Lower lobe of right lung (tissue), 2 donors: Measurements from ENCODE around the gene TMEM232. TPM values are rescaled to one million over a fixed set of nuclear protein-coding genes. Genes with fewer than 3 reads are reported as not detected.

Experiments used
- ATAC-seq, 2 donors: fragments of 200-7000 bp; cut with Tn5 transposase; one replicate each; pipeline ENCODE4 v1.9.1; 2020 to 2022; ENCODE audit warnings: mild to moderate bottlenecking in 2 of 2, moderate library complexity in 2 of 2
- DNase-seq: peaks from one replicate; pipeline ENCODE4 v3.0.0-alpha.2; 2020
- H3K27ac ChIP-seq: fragments of 200-600 bp; one replicate; pipeline ENCODE4 v1.8.0; 2022
- H3K27me3 ChIP-seq: fragments of 200-600 bp; one replicate; pipeline ENCODE4 v1.8.0; 2022; ENCODE audit warnings: low read depth
- H3K36me3 ChIP-seq: fragments of 200-600 bp; one replicate; pipeline ENCODE4 v1.8.0; 2022; ENCODE audit warnings: mild to moderate bottlenecking
- H3K4me1 ChIP-seq: fragments of 200-600 bp; one replicate; pipeline ENCODE4 v1.8.0; 2022
- H3K4me3 ChIP-seq: fragments of 200-600 bp; one replicate; pipeline ENCODE4 v1.8.0; 2022; ENCODE audit warnings: mild to moderate bottlenecking
- H3K9me3 ChIP-seq: fragments of 200-600 bp; one replicate; pipeline ENCODE4 v1.8.0; 2022
- CTCF ChIP-seq: fragments of 200-600 bp; IDR thresholded peaks from one replicate; pipeline ENCODE4 v1.8.0; 2022; ENCODE audit warnings: antibody characterized with exemption, mild to moderate bottlenecking
- intact Hi-C: fragments of 100-400 bp; cut with DNase I; formaldehyde crosslinking; loops from one replicate; pipeline ENCODE4 v1.11.0; 2022
- total RNA-seq: library from RNA; stranded (reverse); fragmentation: NEBNext Ultra II Directional; extraction: Animal tissue kit (Norgen Biotek cat#: 25700); gene quantifications from one replicate; pipeline ENCODE4 v1.2.1, GENCODE V29; 2021
- donor health status: DM: no; HTN: yes; CAD: no; lungs with severe emphysema.

Gene TMEM232
- total RNA-seq, 1 donor from 2014 or later, result 11.4 TPM

DNA sequence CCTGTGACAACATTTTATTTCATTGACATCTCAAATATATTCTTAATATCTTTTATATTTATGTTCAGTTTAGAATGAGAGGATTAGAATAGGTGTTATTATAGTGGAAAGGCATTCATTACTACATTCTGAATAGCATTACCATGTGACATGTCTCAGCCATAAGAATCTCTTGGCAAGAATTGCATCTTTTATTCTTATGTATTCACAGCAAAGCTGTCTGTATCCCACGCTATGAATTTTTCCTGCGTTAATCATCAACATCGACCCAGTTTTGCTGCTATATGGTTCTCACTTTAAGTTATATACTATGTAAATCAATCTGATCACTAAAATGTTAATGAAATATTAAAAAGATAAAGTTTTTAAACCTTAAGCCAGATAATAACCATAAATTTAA is 248.6 kb downstream of the TMEM232 start:
- Histone ChIP-seq H3K27ac (no peak overlapping the region), H3K4me3 (no peak overlapping the region), H3K36me3 (no peaks in the 10 kb centered on the region), H3K9me3 (no peaks in the 10 kb centered on the region), H3K27me3 (no peaks in the 10 kb centered on the region), H3K4me1 (no peaks in the 10 kb centered on the region)
- TF ChIP-seq CTCF, result no peak
- DNase-seq (no peak), ATAC-seq (no peak)
- intact Hi-C loops, result no loop called here

- DNase-seq (no peak), ATAC-seq (no peak)
- no peaks in the 10 kb centered on the region for H3K4me1 ChIP-seq
- H3K9me3 ChIP-seq, result peaks cover 3% of the 10 kb centered on the region
- intact Hi-C loops, result no loop called here
- H3K27me3 ChIP-seq, result no peaks in the 10 kb centered on the region
- H3K36me3 ChIP-seq, result no peaks in the 10 kb centered on the region
- no peak for TF ChIP-seq CTCF
- no peak overlapping the region for H3K4me3 ChIP-seq
- H3K27ac ChIP-seq, result no peak overlapping the region
Measured at GRCh38 chr5:110476164-110476563, 250.3 kb downstream of the TMEM232 start.

DNA sequence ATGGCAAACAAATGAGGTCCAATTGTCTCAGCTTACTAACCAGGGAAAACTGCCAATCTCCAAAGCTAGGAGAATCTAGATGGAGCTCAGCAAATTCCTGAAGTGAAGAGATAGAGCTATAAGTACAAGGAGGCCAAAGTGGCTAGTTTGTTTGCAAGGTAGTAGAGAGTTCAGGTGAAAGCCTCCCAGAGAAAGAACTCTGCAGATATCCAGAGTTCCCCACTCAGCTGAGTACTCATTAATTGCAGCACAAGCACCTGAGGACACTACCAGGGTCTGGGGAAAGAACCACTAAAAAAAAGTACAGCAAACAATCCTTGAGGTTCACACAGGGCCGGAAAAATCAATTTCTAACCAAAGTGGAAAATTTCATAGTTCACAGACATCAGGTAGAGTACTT is 250.9 kb downstream of the TMEM232 start:
- ATAC-seq, result no peak
- peaks cover 10% of the 10 kb centered on the region for H3K9me3 ChIP-seq
- no peak for TF ChIP-seq CTCF
- no peak overlapping the region for H3K27ac ChIP-seq
- no peaks in the 10 kb centered on the region for H3K36me3 ChIP-seq
- no peak overlapping the region for H3K4me3 ChIP-seq
- intact Hi-C loops, result no loop called here
- H3K4me1 ChIP-seq, result no peaks in the 10 kb centered on the region
- no peaks in the 10 kb centered on the region for H3K27me3 ChIP-seq
- DNase-seq, result no peak

- Histone ChIP-seq H3K36me3 (no peaks in the 10 kb centered on the region), H3K27me3 (no peaks in the 10 kb centered on the region), H3K4me1 (no peaks in the 10 kb centered on the region), H3K9me3 (peaks cover 13% of the 10 kb centered on the region), H3K27ac (no peak overlapping the region), H3K4me3 (no peak overlapping the region)
- ATAC-seq, result no peak
- intact Hi-C loops, result no loop called here
- no peak for DNase-seq
- TF ChIP-seq CTCF, result no peak
Measured at GRCh38 chr5:110469486-110469885, 257.0 kb downstream of the TMEM232 start.

GRCh38 chr5:110463106-110463505 is 263.4 kb downstream of the TMEM232 start:
- DNase-seq (no peak), ATAC-seq (no peak)
- intact Hi-C loops, result no loop called here
- Histone ChIP-seq H3K36me3 (no peaks in the 10 kb centered on the region), H3K27ac (no peak overlapping the region), H3K27me3 (no peaks in the 10 kb centered on the region), H3K4me1 (no peaks in the 10 kb centered on the region), H3K4me3 (no peak overlapping the region), H3K9me3 (no peaks in the 10 kb centered on the region)
- TF ChIP-seq CTCF, result no peak

GRCh38 chr5:110460837-110461236 is 265.6 kb downstream of the TMEM232 start:
- intact Hi-C loops, result no loop called here
- no peak for TF ChIP-seq CTCF
- H3K27ac ChIP-seq, result no peak overlapping the region
- H3K36me3 ChIP-seq, result no peaks in the 10 kb centered on the region
- H3K9me3 ChIP-seq, result no peaks in the 10 kb centered on the region
- no peaks in the 10 kb centered on the region for H3K4me1 ChIP-seq
- DNase-seq (no peak), ATAC-seq (no peak)
- H3K27me3 ChIP-seq, result no peaks in the 10 kb centered on the region
- H3K4me3 ChIP-seq, result no peak overlapping the region
